Measurements from ENCODE around the gene PARP12. TPM values are rescaled to one million over a fixed set of nuclear protein-coding genes. Genes with fewer than 3 reads are reported as not detected.

PARP12 gene
- total RNA-seq, 1 donor from 2014 or later: 100 TPM

- no peak for ATAC-seq
- Histone ChIP-seq H3K36me3 (no peaks in the 10 kb centered on the region), H3K4me1 (no peaks in the 10 kb centered on the region), H3K27ac (no peak overlapping the region), H3K9me3 (no peaks in the 10 kb centered on the region), H3K4me3 (no peak overlapping the region), H3K27me3 (no peaks in the 10 kb centered on the region)
- TF ChIP-seq CTCF (IDR thresholded peaks at IDR 0.05): no peak
- intact Hi-C loops (cut with DNase I): loop anchor here (10.0 kb wide), 1 partner anchor 208 kb away; no protein-coding TSS in a partner anchor
- no peak for DNase-seq
Measured at GRCh38 chr7:139993169-139993568, 69.6 kb downstream of the PARP12 start.

DNA sequence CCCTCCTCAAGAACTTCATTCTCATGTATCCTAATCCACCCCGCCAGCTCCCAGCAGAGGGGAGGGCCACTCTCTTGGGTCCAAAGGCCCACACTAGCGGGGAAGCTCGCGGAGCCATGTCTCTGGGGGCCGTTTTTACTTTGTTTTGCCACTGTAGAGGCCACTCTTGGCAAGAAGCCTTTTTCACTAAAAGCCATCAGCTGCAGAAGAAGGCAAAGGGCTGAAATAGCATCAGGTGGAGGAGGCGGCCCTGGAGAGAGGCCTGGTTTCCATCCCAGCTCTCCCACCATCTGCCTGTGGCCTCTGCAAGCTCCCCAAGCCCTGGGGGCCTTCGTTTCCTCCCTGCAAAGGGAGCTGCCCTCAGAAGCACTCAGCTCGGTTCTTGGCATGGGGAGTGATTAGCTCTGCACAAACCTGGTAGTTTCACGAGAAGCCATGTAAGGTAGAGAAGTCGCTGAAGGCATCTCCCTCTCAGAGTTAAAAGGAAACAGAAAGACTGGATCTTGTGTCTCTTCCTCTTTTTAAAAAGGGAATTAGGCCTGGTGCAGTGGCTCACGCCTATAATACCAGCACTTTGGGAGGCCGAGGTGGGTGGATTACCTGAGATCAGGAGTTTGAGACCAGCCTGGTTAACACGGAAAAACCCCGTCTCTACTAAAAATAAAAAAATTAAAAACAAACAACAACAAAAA, 70.3 kb downstream of the PARP12 start:
- H3K4me1 ChIP-seq: no peaks in the 10 kb centered on the region
- no peak for ATAC-seq
- H3K9me3 ChIP-seq: no peaks in the 10 kb centered on the region
- H3K4me3 ChIP-seq: no peak overlapping the region
- intact Hi-C loops (cut with DNase I): loop anchor here (10.0 kb wide), 1 partner anchor 208 kb away; no protein-coding TSS in a partner anchor
- no peaks in the 10 kb centered on the region for H3K36me3 ChIP-seq
- H3K27me3 ChIP-seq: no peaks in the 10 kb centered on the region
- TF ChIP-seq CTCF (IDR thresholded peaks at IDR 0.05): no peak
- H3K27ac ChIP-seq: no peak overlapping the region
- no peak for DNase-seq

DNA sequence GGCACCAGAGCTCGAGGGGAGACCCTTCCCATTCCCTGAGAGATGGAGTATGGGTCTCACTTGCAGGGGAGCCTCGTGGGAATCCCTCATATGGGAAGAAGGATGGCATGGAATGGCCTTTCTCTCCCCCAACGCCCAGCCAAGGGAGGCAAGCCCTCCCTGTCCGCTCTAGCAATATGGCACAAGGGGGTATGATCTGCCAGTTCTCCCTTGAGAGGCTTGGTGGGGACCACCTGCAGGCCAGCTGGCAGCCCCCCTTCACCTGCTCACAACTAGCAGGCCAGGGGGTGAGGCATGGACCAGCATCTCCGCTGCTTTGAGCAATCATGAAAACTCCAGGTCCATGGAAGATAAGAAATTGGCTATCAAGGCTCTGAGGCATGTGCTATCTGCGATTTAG, 70.8 kb downstream of the PARP12 start:
- H3K36me3 ChIP-seq: no peaks in the 10 kb centered on the region
- TF ChIP-seq CTCF (IDR thresholded peaks at IDR 0.05): no peak
- no peaks in the 10 kb centered on the region for H3K9me3 ChIP-seq
- intact Hi-C loops (cut with DNase I): loop anchor here (10.0 kb wide), 1 partner anchor 207 kb away; no protein-coding TSS in a partner anchor
- H3K27me3 ChIP-seq: no peaks in the 10 kb centered on the region
- H3K27ac ChIP-seq: no peak overlapping the region
- DNase-seq (no peak), ATAC-seq (no peak)
- H3K4me3 ChIP-seq: no peak overlapping the region
- H3K4me1 ChIP-seq: no peaks in the 10 kb centered on the region

GRCh38 chr7:139991269-139991666, 71.5 kb downstream of the PARP12 start:
- DNase-seq (no peak), ATAC-seq (no peak)
- H3K36me3 ChIP-seq: no peaks in the 10 kb centered on the region
- no peaks in the 10 kb centered on the region for H3K27me3 ChIP-seq
- no peaks in the 10 kb centered on the region for H3K9me3 ChIP-seq
- TF ChIP-seq CTCF (IDR thresholded peaks at IDR 0.05): no peak
- intact Hi-C loops (cut with DNase I): loop anchor here (10.0 kb wide), 1 partner anchor 206 kb away; no protein-coding TSS in a partner anchor
- no peak overlapping the region for H3K4me3 ChIP-seq
- H3K27ac ChIP-seq: no peak overlapping the region
- H3K4me1 ChIP-seq: no peaks in the 10 kb centered on the region

- ATAC-seq: no peak
- DNase-seq: no peak
- Histone ChIP-seq H3K4me3 (no peak overlapping the region), H3K9me3 (no peaks in the 10 kb centered on the region), H3K36me3 (no peaks in the 10 kb centered on the region), H3K27me3 (no peaks in the 10 kb centered on the region), H3K27ac (no peak overlapping the region), H3K4me1 (no peaks in the 10 kb centered on the region)
- intact Hi-C loops (cut with DNase I): loop anchor here (10.0 kb wide), 1 partner anchor 206 kb away; no protein-coding TSS in a partner anchor
- no peak for TF ChIP-seq CTCF (IDR thresholded peaks at IDR 0.05)
Measured at GRCh38 chr7:139990571-139991268, 72.0 kb downstream of the PARP12 start.
